Cardiac muscle cell (in vitro differentiated cells and primary cell): Measurements from ENCODE around the gene CRYBG2. TPM values are rescaled to one million over a fixed set of nuclear protein-coding genes. Genes with fewer than 3 reads are reported as not detected.
"Not testable (repeated sequence)": the region's sequence is repeated elsewhere in the genome, so short reads cannot be mapped to it uniquely, and the experiment has no call there.

ENCODE experiments used
- DNase-seq, 2 donors: peaks; one replicate each; pipeline versions ENCODE4 v3.0.0 to v3.0.0-alpha.2; 2010 to 2017; ENCODE audit warnings: low read depth in 1 of 2, low spot score in 1 of 2
- H3K27ac ChIP-seq: fragments of 200-600 bp; sonication (generic); 2 replicates; pipeline ENCODE4 v1.5.1; 2016
- H3K27me3 ChIP-seq: fragments of 200-600 bp; sonication (generic); 2 replicates; pipeline ENCODE4 v1.6.0; 2016; ENCODE audit warnings: control low read depth
- H3K36me3 ChIP-seq: fragments of 200-600 bp; sonication (generic); 2 replicates; pipeline ENCODE4 v1.5.1; 2016; ENCODE audit warnings: control low read depth
- H3K4me1 ChIP-seq: fragments of 200-600 bp; sonication (generic); 2 replicates; pipeline ENCODE4 v1.8.1; 2017; ENCODE audit warnings: low read depth, mild to moderate bottlenecking, mixed run types
- H3K4me3 ChIP-seq: fragments of 200-600 bp; sonication (generic); 2 replicates; pipeline ENCODE4 v1.5.1; 2016; ENCODE audit warnings: mild to moderate bottlenecking
- H3K9me3 ChIP-seq: fragments of 200-600 bp; sonication (generic); 2 replicates; pipeline ENCODE4 v1.5.1; 2017; ENCODE audit warnings: low read depth, mild to moderate bottlenecking, control low read depth
- polyA plus RNA-seq: library from polyadenylated mRNA; unstranded; fragments of >200 nt; fragmentation: Nextera tagmentation; extraction: Ambion mirVana; gene quantifications from 2 replicates; pipeline ENCODE4 v1.2.1, GENCODE V29; 2016
- total RNA-seq: library from RNA; depleted of rRNA; stranded (reverse); fragments of >200 nt; gene quantifications from 2 replicates; pipeline ENCODE4 v1.2.3, GENCODE V29; 2016
- TF ChIP-seq, protein P1 (sequence below): IDR thresholded peaks from 2 replicates; pipeline ENCODE4 v1.5.1; 2012; ENCODE audit warnings: low read depth, mild to moderate bottlenecking, low read length

CRYBG2 gene
- total and polyA plus RNA-seq, 2 experiments from 2014 or later, result 0.06 to 1.7 TPM

DNA sequence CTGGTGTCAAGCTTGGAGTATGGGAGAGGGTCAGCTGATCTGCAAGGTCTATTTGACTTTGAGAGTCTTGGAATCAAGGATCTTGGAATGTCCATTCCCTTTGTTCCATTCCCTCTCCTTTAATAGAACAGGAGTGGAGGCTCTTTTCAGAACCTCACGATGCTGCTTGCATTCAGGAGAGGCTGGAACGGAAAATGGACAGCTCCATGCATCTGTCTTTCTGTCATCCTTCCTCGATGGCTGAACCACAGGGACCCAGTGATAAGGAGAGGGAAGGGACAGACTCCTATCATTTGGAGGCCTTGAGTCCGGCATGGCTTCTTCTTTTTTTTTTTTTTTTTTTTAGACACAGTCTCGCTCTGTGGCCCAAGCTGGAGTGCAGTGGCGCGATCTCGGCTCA is 41.8 kb upstream of the CRYBG2 start:
- no peaks in the 10 kb centered on the region for H3K9me3 ChIP-seq
- H3K27me3 ChIP-seq, result no peaks in the 10 kb centered on the region
- TF ChIP-seq, protein P1, sequence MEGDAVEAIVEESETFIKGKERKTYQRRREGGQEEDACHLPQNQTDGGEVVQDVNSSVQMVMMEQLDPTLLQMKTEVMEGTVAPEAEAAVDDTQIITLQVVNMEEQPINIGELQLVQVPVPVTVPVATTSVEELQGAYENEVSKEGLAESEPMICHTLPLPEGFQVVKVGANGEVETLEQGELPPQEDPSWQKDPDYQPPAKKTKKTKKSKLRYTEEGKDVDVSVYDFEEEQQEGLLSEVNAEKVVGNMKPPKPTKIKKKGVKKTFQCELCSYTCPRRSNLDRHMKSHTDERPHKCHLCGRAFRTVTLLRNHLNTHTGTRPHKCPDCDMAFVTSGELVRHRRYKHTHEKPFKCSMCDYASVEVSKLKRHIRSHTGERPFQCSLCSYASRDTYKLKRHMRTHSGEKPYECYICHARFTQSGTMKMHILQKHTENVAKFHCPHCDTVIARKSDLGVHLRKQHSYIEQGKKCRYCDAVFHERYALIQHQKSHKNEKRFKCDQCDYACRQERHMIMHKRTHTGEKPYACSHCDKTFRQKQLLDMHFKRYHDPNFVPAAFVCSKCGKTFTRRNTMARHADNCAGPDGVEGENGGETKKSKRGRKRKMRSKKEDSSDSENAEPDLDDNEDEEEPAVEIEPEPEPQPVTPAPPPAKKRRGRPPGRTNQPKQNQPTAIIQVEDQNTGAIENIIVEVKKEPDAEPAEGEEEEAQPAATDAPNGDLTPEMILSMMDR, result no peak
- DNase-seq, result no peak
- H3K36me3 ChIP-seq, result no peaks in the 10 kb centered on the region
- H3K27ac ChIP-seq, result no peak overlapping the region
- H3K4me1 ChIP-seq, result no peaks in the 10 kb centered on the region
- H3K4me3 ChIP-seq, result no peak overlapping the region

DNA sequence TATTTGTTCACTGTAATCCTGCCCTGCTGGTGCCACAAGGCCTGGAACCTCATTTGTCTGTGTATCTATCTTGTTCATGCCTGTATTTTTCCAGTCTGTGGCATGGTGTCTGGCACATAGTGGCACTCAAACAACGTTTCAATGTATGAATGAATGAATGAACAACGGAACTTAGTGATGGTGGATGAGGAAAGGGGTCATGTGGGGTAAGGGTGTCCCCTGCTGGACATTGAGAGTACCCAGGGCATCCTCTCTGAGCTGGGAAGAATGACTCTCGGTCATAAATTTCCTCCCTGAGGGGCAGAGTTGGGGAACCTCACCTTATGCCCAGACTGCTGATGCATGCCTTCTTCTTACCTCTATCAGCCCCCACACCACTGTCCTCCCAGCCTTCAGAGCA is 37.5 kb upstream of the CRYBG2 start:
- DNase-seq, result peak; percentile 17 to 73
- no peak overlapping the region for H3K27ac ChIP-seq
- H3K4me3 ChIP-seq, result no peak overlapping the region
- H3K27me3 ChIP-seq, result no peaks in the 10 kb centered on the region
- no peaks in the 10 kb centered on the region for H3K9me3 ChIP-seq
- TF ChIP-seq, protein P1, result peak; percentile 85
- H3K36me3 ChIP-seq, result no peaks in the 10 kb centered on the region
- no peaks in the 10 kb centered on the region for H3K4me1 ChIP-seq

DNA sequence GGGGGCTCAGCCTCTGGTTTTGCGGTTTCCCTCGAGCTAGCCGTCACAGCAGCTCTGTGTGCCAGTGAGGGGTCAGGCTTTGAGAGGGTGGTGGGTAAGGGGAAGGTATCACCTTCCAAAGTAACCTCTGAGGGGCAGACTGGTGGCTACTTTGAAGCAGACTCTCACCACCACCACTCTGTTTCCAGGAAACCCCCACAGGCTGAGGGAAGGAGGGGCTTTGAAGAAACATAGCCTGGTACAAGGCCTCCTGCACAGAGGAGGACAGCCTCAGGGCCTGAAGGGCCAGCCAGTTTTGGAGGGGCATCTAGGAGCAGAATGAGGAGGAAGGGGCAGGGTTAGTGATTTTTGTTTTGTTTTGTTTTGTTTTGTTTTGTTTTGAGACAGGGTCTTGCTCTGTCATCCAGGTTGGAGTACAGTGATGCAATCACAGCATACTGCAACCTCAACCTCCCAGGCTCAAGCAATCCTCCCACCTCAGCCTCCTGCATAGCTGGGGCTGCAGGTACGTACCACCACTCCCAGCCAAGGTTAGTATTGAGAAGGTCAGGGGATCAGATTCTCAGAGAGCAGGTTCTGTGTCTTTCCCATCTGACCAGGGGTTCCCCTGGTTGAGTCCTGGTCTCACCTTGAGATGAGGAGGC is 35.8 kb upstream of the CRYBG2 start:
- Histone ChIP-seq H3K4me3 (no peak overlapping the region), H3K27me3 (no peaks in the 10 kb centered on the region), H3K27ac (no peak overlapping the region), H3K9me3 (no peaks in the 10 kb centered on the region), H3K4me1 (no peaks in the 10 kb centered on the region), H3K36me3 (no peaks in the 10 kb centered on the region)
- TF ChIP-seq, protein P1, result no peak
- no peak for DNase-seq

DNA sequence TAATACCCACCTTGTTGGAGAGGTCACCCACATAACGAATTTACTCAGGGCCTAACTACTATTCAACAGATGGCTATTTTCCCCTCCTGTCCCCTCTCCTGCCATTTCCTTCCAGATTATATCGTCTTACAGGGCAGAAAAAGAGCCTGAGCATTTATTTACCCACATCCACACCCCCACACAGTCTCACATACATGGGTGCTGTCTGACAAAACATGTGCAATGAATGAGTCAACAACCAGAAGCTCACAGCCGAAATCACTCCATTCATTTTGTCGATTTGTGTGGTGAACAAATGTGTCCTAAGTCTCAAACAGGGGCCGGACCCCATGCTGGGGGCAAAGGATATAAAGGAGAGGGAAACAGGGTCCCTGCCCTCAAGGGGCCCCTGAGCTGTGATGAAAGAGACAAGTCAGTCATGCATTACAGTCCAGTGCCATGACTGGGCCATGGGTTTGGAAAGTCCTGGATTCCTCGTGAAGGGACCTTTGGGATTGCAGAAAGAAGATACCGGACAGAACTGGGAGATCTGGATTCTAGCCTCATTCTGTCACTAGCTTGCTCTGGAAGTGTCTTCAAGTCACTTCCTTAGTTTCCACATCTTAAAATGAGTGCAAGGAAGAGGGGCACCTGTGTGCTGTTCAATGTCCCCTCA is 35.0 kb upstream of the CRYBG2 start:
- H3K9me3 ChIP-seq, result no peaks in the 10 kb centered on the region
- no peaks in the 10 kb centered on the region for H3K36me3 ChIP-seq
- TF ChIP-seq, protein P1, result no peak
- no peaks in the 10 kb centered on the region for H3K27me3 ChIP-seq
- no peak overlapping the region for H3K4me3 ChIP-seq
- no peaks in the 10 kb centered on the region for H3K4me1 ChIP-seq
- DNase-seq, result no peak
- H3K27ac ChIP-seq, result no peak overlapping the region

DNA sequence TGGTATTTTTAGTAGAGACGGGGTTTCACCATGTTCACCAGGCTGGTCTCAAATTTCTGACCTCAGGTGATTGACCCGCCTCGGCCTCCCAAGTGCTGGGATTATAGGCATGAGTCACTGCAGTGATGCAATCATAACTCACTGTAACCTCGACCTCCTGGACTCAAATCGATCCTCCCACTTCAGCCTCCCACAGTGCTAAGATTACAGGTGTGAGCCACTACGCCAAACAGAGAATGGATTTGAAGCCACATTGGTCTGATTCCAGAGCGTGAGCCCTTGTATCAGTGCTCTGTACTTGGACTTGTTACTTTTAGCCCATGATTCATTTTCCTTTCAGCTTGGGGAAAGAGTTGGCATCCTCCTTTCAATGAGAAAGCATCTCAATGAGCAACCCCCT is 33.5 kb upstream of the CRYBG2 start:
- no peak overlapping the region for H3K27ac ChIP-seq
- TF ChIP-seq, protein P1, result no peak
- peak in 1 of 2 donors; percentile 45 for DNase-seq
- H3K9me3 ChIP-seq, result no peaks in the 10 kb centered on the region
- no peaks in the 10 kb centered on the region for H3K27me3 ChIP-seq
- no peaks in the 10 kb centered on the region for H3K36me3 ChIP-seq
- no peaks in the 10 kb centered on the region for H3K4me1 ChIP-seq
- no peak overlapping the region for H3K4me3 ChIP-seq

DNA sequence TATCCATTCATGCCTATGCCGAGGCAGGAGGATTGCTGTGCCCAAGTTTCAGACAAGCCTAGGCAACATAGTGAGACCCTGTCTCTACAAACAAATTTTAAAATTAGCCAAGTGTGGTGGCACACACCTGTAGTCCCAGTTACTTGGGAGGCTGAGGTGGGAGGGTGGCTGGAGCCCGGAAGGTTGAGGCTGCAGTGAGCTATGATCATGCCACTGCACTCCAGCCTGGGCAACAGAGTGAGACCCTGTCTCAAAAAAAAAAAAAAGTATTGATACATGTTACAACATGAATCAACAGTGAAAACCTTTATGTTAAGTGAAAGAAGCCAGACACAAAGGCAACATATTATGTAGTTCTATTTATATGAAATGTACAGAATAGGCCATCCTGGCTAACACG is 31.1 kb upstream of the CRYBG2 start:
- not testable (repeated sequence) for DNase-seq, H3K27ac ChIP-seq, H3K4me1 ChIP-seq, H3K36me3 ChIP-seq, H3K27me3 ChIP-seq, H3K9me3 ChIP-seq, H3K4me3 ChIP-seq
